Activated B cell treated with CpG ODN at 0.5 μM for 24 hours (primary cell): ENCODE data around the gene CELF4. TPM values are rescaled to one million over a fixed set of nuclear protein-coding genes. Genes with fewer than 3 reads are reported as not detected.

Experiments used
- ATAC-seq: fragments of 200-7000 bp; cut with Tn5 transposase; one replicate; pipeline ENCODE4 v1.10.0; 2021; ENCODE audit warnings: low read depth, mild to moderate bottlenecking, moderate library complexity
- CTCF ChIA-PET: fragments of 350-600 bp; sonication (Branson Sonifier 250); formaldehyde crosslinking; loops from one replicate; lab custom pipeline; 2021; ENCODE audit warnings: antibody characterized with exemption; lab: Charles Lee
- POLR2A ChIA-PET: fragments of 350-600 bp; sonication (Branson Sonifier 250); formaldehyde crosslinking; loops from one replicate; lab custom pipeline; 2021; ENCODE audit warnings: antibody characterized with exemption; lab: Charles Lee
- DNase-seq: peaks from one replicate; pipeline ENCODE4 v3.0.0; 2022
- H3K27ac Mint-ChIP-seq: one replicate; pipeline ENCODE4 v1.8.0; 2020; ENCODE audit warnings: mixed read lengths
- H3K27me3 Mint-ChIP-seq: one replicate; pipeline ENCODE4 v1.8.0; 2021; ENCODE audit warnings: mixed read lengths
- H3K36me3 Mint-ChIP-seq: one replicate; pipeline ENCODE4 v1.8.0; 2021; ENCODE audit warnings: low read depth, mixed read lengths
- H3K4me1 Mint-ChIP-seq: one replicate; pipeline ENCODE4 v1.8.0; 2021; ENCODE audit warnings: mixed read lengths
- H3K4me3 Mint-ChIP-seq: one replicate; pipeline ENCODE4 v1.8.0; 2020; ENCODE audit warnings: mild to moderate bottlenecking, mixed read lengths
- H3K9me3 Mint-ChIP-seq: one replicate; pipeline ENCODE4 v1.8.0; 2020; ENCODE audit warnings: mixed read lengths
- intact Hi-C: fragments of 100-400 bp; cut with micrococcal nuclease; formaldehyde crosslinking; loops from one replicate; pipeline ENCODE4 v1.15.1; 2024
- total RNA-seq: library from RNA; stranded (reverse); gene quantifications from 2 replicates; pipeline ENCODE4 v1.2.3, GENCODE V29; 2022
- TF ChIP-seq, protein P1 (sequence below): fragments of 200-600 bp; IDR thresholded peaks from one replicate; pipeline ENCODE4 v1.8.0; 2022; ENCODE audit warnings: antibody characterized with exemption, mild to moderate bottlenecking

Gene CELF4
- total RNA-seq, 1 donor from 2014 or later = not detected

DNA sequence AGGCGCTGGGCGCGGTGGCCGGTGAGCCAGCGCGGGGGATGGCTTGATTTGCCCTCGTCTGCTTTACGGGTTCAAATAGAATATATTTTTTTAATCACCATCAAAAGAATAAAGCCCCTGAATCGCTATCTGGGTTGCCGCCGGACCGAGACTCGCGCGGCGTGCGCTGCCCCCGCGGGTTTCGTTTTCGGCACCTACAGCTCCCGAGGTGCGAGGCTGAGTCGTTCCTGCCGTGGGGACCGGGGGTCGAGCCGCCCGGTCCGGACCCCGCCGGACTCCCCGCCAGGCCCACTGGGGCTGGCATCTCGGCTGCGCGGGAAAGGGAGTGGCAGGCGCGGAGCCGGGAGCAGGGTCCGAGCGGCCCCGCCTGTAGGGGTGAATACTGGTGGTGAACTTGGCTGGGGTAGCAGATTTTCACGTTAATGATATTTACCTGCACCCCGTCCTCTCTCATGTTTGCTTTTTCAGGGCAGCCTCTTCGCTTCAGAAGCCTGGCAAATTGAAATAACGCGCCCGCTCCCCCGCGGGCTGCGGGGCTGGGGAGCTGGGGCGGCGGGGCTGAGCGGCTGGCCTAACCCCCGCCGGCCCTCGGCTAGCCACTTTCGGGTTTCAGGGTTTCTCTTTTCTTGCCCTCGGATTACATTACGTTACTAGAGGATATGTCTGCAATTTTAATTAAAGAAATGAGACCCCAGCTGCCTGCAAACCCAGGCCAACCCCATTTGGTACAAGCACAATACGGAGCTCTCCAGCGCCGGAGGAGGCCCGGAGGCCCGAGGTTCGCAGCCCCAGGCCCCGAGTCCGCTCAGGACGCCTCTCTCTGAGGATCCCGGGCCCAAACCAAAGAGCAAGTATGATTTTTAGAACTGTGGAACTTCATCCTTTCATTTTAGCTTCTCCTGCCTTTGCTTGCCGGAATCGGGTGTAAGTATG, 1.7 kb upstream of the CELF4 start:
- Mint-ChIP-seq H3K36me3 (no peaks in the 10 kb centered on the region), H3K27ac (no peak overlapping the region), H3K9me3 (no peaks in the 10 kb centered on the region), H3K4me3 (peak overlapping the region; percentile 53), H3K27me3 (peaks cover 63% of the 10 kb centered on the region), H3K4me1 (peaks cover 22% of the 10 kb centered on the region)
- ChIA-PET CTCF (no interaction called here), POLR2A (no interaction called here)
- TF ChIP-seq, protein P1, sequence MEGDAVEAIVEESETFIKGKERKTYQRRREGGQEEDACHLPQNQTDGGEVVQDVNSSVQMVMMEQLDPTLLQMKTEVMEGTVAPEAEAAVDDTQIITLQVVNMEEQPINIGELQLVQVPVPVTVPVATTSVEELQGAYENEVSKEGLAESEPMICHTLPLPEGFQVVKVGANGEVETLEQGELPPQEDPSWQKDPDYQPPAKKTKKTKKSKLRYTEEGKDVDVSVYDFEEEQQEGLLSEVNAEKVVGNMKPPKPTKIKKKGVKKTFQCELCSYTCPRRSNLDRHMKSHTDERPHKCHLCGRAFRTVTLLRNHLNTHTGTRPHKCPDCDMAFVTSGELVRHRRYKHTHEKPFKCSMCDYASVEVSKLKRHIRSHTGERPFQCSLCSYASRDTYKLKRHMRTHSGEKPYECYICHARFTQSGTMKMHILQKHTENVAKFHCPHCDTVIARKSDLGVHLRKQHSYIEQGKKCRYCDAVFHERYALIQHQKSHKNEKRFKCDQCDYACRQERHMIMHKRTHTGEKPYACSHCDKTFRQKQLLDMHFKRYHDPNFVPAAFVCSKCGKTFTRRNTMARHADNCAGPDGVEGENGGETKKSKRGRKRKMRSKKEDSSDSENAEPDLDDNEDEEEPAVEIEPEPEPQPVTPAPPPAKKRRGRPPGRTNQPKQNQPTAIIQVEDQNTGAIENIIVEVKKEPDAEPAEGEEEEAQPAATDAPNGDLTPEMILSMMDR = no peak
- no peak for ATAC-seq
- no peak for DNase-seq
- intact Hi-C loops = no loop called here

DNA sequence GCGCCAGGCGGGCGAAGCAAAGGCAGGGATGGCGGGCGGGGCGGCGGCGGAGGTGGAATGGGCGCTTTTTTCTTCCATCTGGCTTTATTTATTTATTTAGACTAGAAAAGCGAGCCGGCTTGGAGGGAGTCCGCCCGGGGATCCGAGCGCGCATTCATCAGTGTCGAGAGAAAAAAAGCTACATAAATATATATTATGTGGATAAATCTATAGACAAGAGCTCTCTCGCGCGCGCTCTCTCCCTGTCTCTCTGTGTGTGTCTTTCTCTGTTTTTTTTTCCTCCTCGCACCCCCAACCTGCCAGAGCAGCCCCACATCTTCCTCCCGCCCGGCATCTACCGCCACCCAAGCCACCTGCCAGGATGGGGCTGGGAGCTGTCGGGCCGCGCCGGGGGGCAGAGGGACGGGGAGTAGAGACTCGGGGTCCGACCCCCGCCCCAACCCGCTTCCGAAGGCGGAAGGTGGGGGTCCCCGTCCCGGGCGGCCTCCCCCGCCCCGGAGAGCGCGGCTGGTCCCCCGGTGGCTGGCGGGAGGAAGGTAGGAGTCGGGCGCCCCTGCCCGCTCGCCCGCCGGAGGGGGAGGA, 972 bp upstream of the CELF4 start:
- Mint-ChIP-seq H3K4me3 (peak overlapping the region; percentile 46), H3K36me3 (no peaks in the 10 kb centered on the region), H3K4me1 (peaks cover 22% of the 10 kb centered on the region), H3K27me3 (peaks cover 66% of the 10 kb centered on the region), H3K9me3 (no peaks in the 10 kb centered on the region), H3K27ac (no peak overlapping the region)
- CTCF ChIA-PET = no interaction called here
- POLR2A ChIA-PET = no interaction called here
- TF ChIP-seq, protein P1 = no peak
- DNase-seq (no peak), ATAC-seq (no peak)
- intact Hi-C loops = no loop called here

DNA sequence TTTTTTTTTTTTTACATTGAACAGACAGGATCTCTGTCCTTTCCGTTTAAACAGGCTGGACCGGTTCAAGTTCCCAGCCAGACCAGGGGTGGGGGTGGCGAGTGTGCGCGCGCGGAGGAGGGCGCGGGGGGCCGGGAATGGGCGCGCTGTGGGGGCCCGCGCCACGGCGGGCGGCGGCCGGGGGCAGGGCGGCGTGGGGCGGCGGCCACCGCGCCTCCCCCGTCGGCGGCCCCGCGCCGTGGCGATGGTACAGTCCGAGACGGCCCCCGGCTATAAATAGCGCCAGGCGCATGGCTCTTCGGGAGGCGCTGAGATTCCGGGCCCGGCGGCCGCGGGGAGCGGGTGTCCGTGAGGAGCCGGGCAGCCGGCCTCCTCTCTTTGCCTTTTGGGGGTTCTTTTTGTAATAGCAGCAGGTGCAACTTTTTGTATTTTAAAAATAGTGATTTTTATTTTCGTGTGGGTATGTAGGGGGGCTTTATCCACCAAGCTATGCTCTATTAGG, 430 bp upstream of the CELF4 start:
- Mint-ChIP-seq H3K4me1 (peaks cover 22% of the 10 kb centered on the region), H3K36me3 (no peaks in the 10 kb centered on the region), H3K27me3 (peaks cover 61% of the 10 kb centered on the region), H3K27ac (no peak overlapping the region), H3K9me3 (no peaks in the 10 kb centered on the region), H3K4me3 (no peak overlapping the region)
- DNase-seq (no peak), ATAC-seq (no peak)
- TF ChIP-seq, protein P1 = no peak
- intact Hi-C loops = no loop called here
- POLR2A ChIA-PET = no interaction called here
- CTCF ChIA-PET = no interaction called here

DNA sequence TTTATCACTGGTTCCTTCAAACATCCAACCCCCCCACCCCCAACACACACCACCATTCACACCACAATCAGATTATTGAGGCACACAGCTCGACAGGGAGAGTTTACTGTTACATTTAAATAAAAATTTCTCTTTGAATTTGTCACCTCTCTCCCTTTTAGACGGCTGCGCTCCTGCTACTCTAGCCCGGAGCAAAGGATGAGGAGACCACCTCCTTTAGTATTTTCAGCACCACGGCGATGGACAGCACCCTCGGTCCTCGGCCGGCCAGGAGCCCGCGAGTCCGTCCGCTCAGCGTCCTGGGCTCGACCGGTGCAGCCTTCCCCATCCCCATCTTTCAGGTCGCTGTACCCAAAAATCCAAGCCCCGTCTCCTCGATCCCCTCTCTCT, 892 bp downstream of the CELF4 start:
- intact Hi-C loops = no loop called here
- no peaks in the 10 kb centered on the region for H3K9me3 Mint-ChIP-seq
- CTCF ChIA-PET = no interaction called here
- POLR2A ChIA-PET = no interaction called here
- no peak overlapping the region for H3K27ac Mint-ChIP-seq
- no peak for ATAC-seq
- no peak for DNase-seq
- peaks cover 22% of the 10 kb centered on the region for H3K4me1 Mint-ChIP-seq
- H3K27me3 Mint-ChIP-seq = peaks cover 53% of the 10 kb centered on the region
- TF ChIP-seq, protein P1 = no peak
- no peak overlapping the region for H3K4me3 Mint-ChIP-seq
- H3K36me3 Mint-ChIP-seq = no peaks in the 10 kb centered on the region

DNA sequence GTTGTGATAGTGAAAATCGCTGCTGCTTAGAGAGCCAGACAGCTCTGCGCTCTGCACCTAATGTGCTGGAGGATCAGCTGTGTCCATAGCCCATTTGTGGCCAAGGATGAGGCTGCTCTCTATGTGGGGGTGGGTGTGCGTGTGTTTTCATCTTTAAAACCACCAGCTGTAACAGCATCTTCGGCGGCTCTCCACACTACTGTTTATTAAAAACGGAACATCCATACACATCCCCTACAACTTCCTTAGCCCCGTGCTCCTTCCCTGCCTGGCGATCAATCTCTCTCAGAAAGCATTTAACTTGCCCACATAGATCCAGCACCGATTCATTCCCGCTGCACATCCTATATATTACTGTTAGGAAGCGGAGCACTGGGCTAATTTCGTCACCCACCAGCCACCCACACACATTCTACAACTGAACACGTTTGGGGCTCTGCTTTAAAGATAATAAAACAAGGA, 1.6 kb downstream of the CELF4 start:
- Mint-ChIP-seq H3K4me1 (peaks cover 22% of the 10 kb centered on the region), H3K27ac (no peak overlapping the region), H3K4me3 (no peak overlapping the region), H3K36me3 (no peaks in the 10 kb centered on the region), H3K27me3 (peaks cover 48% of the 10 kb centered on the region), H3K9me3 (no peaks in the 10 kb centered on the region)
- POLR2A ChIA-PET = no interaction called here
- DNase-seq = no peak
- TF ChIP-seq, protein P1 = no peak
- CTCF ChIA-PET = no interaction called here
- no peak for ATAC-seq
- intact Hi-C loops = no loop called here
